Epithelial cell of umbilical artery (primary cell): ENCODE data around the gene FURIN. TPM values are rescaled to one million over a fixed set of nuclear protein-coding genes. Genes with fewer than 3 reads are reported as not detected.

Experiments
- total RNA-seq: library from RNA; depleted of rRNA; stranded (reverse); fragments of >200 nt; gene quantifications from 2 replicates; pipeline ENCODE4 v1.2.3, GENCODE V29; 2014

Gene FURIN
- 56.8 and 90.3 TPM in 2 replicates for total RNA-seq

DNA sequence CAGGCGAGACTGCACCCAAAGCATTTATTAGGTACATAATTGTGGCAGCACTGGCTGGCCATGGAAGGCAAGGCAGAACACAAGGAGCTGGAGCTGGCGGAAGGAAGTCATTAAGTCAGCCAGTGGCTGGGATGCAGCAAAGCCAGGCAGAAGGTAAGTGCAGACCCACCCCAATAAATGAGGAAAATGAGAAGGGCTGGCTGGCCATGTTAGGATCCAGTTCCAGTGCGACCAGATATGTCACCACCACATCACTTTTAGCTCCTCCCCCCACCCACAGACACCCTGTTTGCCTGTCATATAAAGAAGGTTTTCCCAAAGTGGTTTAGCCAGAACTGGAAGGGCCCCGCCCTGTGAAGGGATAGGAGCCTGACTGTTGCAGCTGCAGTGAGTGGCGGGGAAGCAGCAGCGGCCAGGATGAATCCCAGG lies at the start of gene FURIN:
Gene FURIN, plus strand, starts transcription at position 328 of the 429 bp plus-strand sequence. CDS start 7,153 bp downstream, outside the sequence.

DNA sequence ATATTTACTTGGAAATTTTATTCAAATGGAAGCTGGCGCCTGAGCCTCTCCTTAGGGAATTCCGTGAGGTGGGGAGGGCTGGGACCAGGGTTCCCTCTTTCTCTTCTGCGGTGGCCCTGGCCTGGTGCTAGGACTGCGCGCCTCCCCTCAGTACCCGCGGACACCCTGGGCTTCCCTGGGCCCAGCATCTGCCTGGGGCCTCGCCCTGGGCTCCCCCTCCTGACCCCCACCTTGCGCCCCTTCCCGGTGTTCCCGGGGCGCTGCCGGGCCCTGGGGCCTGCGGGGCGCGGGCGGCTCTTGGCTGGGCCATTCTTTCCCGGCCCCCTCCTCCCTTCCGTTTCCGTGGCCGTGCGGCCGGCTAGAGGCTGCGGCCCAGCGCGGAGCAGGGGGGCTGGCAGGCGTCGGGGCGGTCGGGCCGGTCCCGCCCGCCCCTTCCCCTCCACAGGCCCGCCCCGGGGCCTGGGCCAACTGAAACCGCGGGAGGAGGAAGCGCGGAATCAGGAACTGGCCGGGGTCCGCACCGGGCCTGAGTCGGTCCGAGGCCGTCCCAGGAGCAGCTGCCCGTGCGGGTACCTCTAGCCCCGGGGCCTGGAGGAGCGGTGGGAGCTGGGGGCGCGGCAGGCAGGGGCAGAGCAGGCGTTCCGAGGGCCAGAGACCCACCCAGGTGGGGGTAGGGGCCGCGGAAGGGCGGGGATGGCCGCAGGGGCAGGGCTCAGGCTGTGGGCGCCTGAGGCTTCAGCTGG lies 15.8 kb downstream of the FURIN start, which contains the start of gene FES:
Gene FES, plus strand, starts transcription at position 529 of the 743 bp plus-strand sequence. CDS start 542 bp downstream, outside the sequence.

DNA sequence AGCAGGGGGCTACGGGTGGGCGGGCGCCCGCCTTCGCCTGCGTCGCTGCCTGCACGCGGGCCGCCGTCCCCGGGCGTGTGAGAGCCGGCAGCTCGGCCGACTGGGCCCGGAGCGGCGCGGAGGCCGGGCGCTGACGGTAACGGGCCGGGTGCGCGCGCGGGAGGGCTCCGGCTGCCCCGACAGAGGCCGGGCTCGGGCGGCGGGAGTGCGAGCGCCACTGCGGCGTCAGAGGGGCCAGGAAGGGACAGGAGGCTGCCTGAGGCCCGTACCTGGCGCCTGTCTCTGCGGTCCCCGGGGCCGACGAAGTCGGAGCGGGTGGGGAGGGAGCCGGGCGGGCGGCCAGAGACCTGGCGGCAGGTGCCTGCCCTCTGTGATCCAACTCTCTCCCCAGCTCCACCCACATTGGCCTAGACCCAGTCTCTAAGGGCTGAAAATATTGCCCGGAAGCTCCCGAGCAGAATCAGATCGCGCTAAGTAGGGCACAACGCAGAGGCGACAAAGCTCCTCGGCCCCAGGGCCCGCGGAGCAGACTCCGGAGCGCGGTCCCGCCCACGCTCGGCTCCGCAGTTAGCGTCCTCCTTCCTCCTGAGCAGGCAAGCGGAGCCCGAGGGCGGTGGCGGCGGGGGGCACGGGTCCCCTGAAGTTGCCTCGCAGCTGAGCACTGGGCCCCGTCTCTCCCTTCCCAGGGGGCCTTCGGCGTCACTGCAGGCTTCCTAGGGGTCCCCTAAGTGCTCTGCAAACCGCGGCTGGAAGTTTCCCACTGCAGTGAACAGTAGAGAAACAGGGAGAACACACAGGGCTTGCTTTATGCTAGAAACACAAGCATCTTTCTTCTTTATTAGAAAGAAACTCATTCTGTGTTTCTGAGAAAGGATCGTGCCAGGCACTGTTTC lies 34.7 kb downstream of the FURIN start, which contains the start of gene MAN2A2:
Gene MAN2A2, plus strand, starts transcription at position 463 of the 893 bp plus-strand sequence. CDS start 906 bp downstream, outside the sequence.

DNA sequence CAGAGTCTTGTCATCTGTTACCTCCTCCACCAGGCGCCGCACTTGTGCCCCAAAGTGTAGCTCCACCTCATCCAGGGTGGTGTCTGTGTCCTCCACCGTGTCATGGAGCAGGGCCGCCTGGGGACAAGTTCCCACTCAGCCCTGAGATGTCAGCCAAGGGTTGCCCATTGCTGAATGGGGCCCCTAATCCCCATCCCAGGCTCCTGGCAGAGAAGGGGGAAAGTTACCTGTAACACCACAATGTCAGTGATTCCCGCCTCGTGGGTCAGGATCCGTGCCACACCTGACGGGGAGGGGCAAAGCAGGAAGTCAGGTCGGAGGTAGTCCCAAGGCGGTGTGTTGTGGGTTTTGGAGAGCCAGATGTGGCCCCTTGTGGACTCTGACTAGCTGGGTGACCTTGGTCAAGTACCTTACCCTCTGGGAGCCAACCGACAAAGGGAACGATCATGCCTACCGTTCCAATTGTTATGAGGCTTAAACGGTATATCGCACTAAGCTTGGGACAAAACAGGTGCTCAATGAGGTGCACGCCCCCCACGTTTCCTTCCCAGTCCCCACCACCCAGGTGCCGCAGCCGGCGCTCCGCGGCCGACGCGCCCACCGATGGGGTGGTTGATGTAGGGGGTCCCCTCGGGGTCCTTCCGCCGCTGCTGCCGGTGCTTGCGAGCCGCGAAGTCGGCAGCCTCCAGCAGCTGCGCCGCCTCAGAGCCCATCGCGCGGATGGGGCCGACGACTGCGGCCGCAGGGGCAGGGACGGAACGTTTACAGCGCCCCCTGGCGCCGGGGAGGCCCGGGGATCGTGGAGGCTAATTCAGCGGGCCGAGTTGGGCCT lies 63.7 kb downstream of the FURIN start, which contains the start of gene HDDC3:
Gene HDDC3, minus strand, starts transcription at position 722 of the 832 bp plus-strand sequence. Its CDS starts 9 bp downstream, at position 713.

Other genes with a start within 250 kb of the FURIN start
- gene BLM, start 151.2 kb upstream of the FURIN start, total RNA-seq: 6.5 and 7.3 TPM in 2 replicates
- 73.4 and 103 TPM in 2 replicates for gene FES, start 15.9 kb downstream of the FURIN start, total RNA-seq
- 14.0 TPM in 2 replicates for gene MAN2A2, start 34.7 kb downstream of the FURIN start, total RNA-seq
- gene HDDC3, start 64.0 kb downstream of the FURIN start, total RNA-seq: 17.5 and 22.9 TPM in 2 replicates
- 119 and 151 TPM in 2 replicates for gene UNC45A, start 66.7 kb downstream of the FURIN start, total RNA-seq
- 8.8 and 12.5 TPM in 2 replicates for gene RCCD1, start 86.3 kb downstream of the FURIN start, total RNA-seq
- 160 and 204 TPM in 2 replicates for gene PRC1, start 125.9 kb downstream of the FURIN start, total RNA-seq
- gene VPS33B, start 154.0 kb downstream of the FURIN start, total RNA-seq: 8.8 and 12.7 TPM in 2 replicates
- gene SV2B, start 231.7 kb downstream of the FURIN start, total RNA-seq: not detected in 2 replicates